ENCODE measurements around the gene PTPN20. TPM values are rescaled to one million over a fixed set of nuclear protein-coding genes. Genes with fewer than 3 reads are reported as not detected.
A peak's percentile ranks its signal among the peaks of the same experiment; 100 is the strongest.
"Not testable (repeated sequence)": the region's sequence is repeated elsewhere in the genome, so short reads cannot be mapped to it uniquely, and the experiment has no call there.

The PTPN20 gene
- total RNA-seq, 1 experiment from 2014 or later: not detected

DNA sequence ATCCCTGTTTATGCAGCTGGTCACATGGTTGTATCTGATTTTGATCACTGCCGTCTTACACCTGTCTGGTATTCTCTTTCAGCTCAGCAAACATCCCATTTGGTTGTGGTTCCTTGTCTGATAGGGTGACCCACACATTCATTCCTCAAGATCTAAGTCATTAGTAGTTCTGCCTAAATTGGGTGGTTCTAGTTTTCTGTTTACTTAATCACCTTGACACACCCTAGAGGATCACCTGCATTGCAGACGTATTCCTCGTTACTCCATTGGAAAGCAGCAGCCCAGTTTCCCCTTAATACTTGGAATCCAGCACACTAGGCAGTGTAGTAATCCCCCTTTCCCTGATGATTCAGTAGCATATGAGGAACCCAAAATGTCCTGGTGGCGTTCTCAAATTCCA, 41.3 kb downstream of the PTPN20 start:
- DNase-seq (ENCODE audit: low read depth): not testable (repeated sequence)

- not testable (repeated sequence) for DNase-seq (ENCODE audit: low read depth)
These were observed 49.5 kb downstream of the PTPN20 start for GRCh38 chr10:46960742-46961141.

GRCh38 chr10:46963356-46963755, 52.1 kb downstream of the PTPN20 start:
- not testable (repeated sequence) for DNase-seq (ENCODE audit: low read depth)

GRCh38 chr10:46967013-46967412, 55.8 kb downstream of the PTPN20 start:
- not testable (repeated sequence) for DNase-seq (ENCODE audit: low read depth)

DNA sequence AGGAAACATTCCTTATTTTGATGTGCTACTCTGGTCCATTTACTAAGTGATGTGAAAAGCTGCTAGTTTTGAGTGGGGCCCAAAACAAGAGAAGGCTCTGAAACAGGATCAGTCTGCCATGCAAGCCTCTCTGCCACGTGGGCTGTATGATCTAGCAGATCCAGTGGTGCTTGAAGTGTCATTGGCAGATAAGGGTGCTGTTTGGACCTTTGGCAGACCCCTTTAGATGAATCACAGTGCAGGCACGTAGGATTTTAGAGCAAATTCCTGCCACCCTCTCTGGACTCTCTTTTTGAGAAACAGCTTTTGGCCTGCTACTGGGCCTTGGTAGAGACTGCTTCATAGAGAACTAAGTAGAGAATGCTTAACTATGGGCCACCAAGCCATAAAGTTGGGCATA, 69.0 kb downstream of the PTPN20 start:
- not testable (repeated sequence) for DNase-seq (ENCODE audit: low read depth)

- not testable (repeated sequence) for DNase-seq (ENCODE audit: low read depth)
These were observed 76.2 kb downstream of the PTPN20 start for GRCh38 chr10:46987233-46987924.

DNA sequence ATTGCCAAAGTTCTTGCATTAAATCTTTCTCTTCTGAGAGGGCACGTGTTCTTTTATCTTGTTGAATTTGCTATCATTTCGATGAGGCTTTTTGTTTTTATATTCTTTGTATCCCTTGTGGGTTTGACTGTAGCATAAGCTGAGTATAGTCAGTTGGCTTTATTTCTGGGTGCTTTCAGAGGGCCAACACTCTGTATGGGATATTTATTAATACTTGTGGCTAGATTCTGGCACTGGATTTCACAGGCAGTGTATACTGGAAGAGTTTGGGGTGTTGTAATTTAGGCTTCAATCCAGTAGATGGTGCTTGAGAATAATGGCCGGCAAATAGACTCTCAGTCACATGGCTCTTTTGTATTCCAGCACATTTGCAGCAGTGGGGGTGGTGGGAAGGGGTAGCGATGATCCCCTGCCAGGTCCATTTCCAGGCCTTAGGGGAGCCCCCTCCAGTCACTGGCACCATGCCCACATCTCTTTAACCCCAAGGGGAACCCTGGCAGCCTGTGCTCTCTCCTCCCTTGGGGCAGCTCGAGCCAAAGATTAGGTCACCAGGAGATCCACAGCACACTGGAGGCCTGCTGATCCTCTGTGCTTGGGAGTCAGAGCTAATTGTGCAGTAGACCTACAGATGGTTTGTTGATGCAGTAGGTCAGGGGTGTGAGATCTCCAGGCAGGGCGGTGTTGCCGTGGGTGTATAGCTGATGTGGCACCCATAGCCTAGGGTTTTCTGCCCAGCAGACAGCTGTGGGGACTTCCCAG, 81.8 kb downstream of the PTPN20 start:
- peak; percentile 25 for DNase-seq (ENCODE audit: low read depth)

GRCh38 chr10:46995234-46995633, 84.0 kb downstream of the PTPN20 start:
- peak; percentile 8 for DNase-seq (ENCODE audit: low read depth)

DNA sequence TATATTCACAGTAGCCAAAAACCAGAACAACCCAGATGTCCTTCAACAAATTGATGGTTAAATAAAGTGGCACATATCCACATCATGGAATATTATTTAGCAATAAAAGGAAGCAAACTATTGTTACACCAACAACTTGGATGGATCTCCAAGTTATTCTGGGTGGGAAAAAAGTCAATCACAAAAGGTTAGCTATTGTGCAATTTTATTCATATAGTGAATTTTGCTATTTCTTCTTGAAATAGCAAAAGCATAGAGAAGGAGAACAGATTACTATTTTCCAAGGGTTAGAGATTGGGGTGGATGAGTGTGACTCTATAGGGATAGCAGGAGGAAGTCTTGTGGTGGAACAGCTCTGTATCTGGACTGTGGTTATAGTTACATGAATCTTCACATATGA, 87.0 kb downstream of the PTPN20 start:
- DNase-seq (ENCODE audit: low read depth): no peak

DNA sequence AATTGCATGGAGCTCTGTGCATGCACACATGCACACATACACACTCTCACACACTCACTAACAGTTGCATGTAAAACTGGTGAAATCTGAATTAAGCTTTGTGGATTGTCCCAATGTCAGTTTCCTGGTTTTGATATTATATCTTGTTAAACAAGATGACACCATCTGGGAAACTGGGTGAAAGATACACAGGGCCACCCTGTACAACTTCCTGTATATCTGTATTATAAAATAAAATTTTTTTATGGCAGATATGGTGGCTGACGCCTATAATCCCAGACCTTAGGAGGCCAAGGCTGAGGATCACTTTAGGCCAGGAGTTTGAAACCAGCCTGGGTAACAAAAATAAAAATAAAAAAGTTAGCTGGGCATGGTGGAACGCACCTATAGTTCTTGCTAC, 87.4 kb downstream of the PTPN20 start:
- no peak for DNase-seq (ENCODE audit: low read depth)

- no peak for DNase-seq (ENCODE audit: low read depth)
These were observed 88.0 kb downstream of the PTPN20 start for GRCh38 chr10:46999217-46999616.

GRCh38 chr10:47008769-47009168, 97.5 kb downstream of the PTPN20 start:
- DNase-seq (ENCODE audit: low read depth): no peak

- no peak for DNase-seq (ENCODE audit: low read depth)
These were observed 98.1 kb downstream of the PTPN20 start for GRCh38 chr10:47009215-47009838.

DNA sequence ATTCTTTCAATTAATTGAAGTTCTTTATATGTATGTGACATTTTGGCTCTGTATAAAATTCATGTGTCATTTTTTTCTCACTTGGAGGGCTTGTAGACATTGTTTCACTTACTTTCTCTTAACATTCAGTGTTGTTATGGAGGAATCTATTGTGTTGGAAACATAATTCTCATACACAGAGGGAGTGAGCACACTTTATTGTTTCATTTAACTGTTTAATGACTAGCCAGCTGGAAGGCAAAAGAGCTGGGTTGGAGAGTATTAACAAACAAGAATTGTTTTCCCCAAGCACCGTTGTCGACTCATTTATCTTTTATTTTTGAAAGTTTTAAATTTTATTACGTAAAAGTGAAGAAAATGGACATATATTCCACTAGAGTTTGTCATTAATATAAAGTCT, 98.8 kb downstream of the PTPN20 start:
- DNase-seq (ENCODE audit: low read depth): no peak

DNA sequence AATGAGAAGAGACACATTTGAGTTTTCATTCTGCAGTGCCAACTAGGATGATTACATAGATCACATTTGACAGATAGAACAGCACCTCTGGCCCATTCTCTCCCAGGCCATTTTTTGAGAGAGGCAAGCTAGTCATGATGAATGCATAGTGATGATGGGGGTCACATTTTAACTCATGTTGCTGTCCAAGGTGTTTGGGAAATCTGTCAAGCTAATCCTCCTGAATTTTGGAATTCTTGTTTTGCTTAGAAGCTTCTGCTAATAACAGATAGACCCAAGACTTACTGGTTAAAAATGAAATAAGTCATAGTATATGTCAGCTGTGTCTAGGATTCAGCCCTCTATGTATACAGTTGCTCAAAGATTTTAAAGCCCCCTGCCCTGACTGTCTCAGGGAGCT, 101.0 kb downstream of the PTPN20 start:
- no peak for DNase-seq (ENCODE audit: low read depth)

DNA sequence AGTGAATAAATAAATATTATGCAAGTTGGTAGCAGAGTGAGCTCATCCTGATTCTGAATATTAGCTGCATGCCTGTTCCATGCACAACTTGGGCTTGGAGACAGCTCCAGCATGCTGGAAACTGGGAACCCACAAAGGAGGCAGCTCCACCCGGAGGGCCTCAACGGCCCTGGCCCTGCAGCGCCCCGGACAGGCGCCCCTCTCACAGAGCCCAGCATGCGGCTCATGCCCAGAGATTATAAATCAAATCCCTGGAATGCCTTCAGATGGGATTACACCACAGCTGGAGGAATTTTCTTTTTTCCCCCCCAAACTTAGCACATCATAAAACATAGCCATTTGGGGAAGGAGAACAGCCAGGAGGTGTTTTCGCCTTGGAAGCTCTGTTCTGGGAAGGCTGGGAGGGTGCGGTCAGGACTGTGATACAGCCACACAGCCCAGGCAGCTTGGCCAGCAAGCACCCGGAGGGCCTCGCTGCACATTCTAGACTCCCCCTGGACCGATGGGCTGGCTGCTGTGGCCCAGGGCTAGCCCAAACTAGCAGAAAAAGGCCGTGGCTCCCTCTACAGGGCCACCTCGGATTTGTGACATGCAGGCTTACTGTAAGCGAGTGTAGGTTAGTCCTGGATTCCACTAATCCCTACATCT, 102.4 kb downstream of the PTPN20 start:
- no peak for DNase-seq (ENCODE audit: low read depth)

DNA sequence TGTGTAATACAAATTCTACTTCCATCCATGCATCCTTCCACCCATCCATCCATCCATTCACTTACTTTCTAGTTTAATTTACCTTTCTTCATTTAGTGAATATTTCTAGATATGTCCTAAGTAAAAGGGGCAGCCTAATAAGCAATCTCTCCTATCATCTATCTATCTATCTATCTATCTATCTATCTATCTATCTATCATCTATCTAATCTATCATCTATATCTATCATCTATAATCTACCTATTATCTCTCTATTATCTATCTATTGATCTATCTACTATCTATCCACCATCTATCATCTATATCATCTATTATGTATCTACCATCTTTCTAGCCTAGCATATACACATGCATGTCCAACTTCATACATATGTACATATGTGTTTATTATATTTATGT, 104.2 kb downstream of the PTPN20 start:
- DNase-seq (ENCODE audit: low read depth): no peak

DNA sequence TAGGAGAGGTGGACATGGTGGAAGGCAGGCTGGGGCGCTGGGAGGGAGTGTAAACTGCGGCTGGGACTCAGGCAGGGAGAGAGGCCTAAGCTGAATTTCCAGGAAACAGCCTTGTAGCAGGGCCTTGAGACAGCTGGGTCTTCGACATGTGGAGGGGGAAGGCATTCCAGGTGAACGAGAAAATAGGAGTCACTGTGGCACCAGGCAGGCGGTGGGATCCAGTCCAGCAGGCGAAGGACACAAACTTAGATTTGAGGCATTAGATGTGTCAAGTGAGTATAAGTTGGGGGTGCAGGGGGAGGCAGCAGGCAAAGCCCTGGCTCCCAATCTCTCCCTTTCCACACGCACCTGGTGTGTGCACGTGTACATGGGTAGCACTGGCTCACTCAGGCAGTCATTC, 105.3 kb downstream of the PTPN20 start:
- no peak for DNase-seq (ENCODE audit: low read depth)

DNA sequence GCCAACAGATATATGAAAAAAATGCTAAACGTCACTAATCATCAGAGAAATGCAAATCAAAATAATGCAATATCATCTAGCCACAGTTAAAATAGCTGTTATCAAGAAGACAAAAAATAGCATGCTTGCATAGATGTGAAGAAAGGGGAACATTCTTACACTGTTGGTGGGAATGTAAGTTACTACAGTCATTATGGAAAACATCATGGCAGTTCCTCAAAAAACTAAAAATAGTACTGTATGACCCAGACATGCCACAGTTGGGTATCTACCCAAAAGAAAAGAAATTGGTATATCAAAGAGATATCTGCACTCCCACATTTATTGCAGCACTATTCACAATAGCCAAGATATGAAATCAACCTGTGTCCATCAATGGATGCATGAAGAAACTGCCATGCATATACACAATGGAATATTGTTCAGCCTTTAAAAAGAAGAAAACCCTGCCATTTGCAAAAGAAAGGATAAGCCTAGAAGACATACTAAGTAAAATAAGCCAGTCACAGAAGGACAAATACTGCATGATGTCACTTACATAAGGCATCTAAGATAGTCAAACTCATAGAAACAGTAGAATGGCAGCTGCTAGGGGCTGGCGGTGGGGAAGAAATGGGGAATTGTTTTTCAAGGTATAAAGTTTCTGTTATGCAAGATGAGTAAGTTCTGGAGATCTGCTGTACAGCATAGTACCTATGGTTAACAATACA, 107.0 kb downstream of the PTPN20 start:
- no peak for DNase-seq (ENCODE audit: low read depth)

DNA sequence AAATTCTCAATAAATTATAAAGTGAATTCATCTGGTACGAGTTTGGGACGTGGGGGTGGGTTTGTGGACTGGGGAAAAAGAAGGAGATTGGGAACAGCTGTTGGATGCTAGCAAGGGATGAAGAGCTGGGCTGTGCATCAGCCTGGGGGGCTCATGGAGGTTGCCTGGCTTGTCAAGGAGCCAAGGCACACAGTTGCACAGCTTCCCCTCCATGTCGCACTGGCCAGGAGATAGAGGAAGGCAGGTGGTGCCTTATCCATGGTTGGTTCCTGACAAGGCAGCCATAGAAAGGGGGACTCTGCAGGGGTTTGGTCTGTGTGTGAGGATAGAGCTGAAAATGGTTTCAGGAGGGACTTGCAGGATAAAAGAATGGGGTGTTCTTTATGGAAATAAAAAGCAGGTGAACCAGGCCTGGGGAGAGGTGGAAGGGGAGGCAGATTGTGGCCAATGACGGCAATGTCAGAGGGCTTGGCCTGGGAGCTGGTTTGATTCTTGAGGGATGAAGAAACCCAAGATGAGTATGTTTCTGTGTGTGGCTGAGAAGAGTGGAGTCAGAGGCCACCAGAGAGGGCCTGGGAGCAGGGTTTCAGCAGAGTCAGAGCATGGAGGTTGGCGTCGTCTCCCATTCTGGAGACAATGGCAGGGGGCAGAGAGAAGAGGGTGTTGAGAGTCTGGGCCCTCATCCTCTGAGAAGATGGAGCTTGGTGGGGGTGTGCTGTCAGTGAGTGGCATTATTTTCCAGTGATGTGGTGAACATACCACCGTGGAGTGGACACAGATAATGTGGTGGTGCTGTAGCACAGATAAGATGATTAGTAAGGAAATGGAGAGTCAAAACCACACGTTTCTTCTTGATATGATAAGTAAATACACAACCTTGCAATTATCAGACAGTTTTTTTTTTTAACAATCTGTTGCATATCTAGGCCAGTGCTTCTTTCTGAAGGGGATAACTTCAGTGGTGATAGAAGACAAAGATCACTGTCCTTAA, 108.2 kb downstream of the PTPN20 start:
- DNase-seq (ENCODE audit: low read depth): no peak

Measured in Daoy (cell line).